Measurements from ENCODE around the gene KRTAP10-8. TPM values are rescaled to one million over a fixed set of nuclear protein-coding genes. Genes with fewer than 3 reads are reported as not detected.
"Not testable (repeated sequence)": the region's sequence is repeated elsewhere in the genome, so short reads cannot be mapped to it uniquely, and the experiment has no call there.

KRTAP10-8 gene
- total and polyA plus RNA-seq, 12 donors = not detected

GRCh38 chr21:44657635-44658540, 46.0 kb downstream of the KRTAP10-8 start, which contains the start of gene KRTAP12-3:
Gene KRTAP12-3 (plus strand): TSS chr21:44657932. CDS start chr21:44657980, 48 bp downstream.
- no peak for DNase-seq
- no peaks in the 10 kb centered on the region for H3K4me1 ChIP-seq
- H3K4me3 ChIP-seq = no peak within 1 kb of the TSS
- peak within 1 kb of the TSS in 1 of 10 donors; percentile 76 for H3K27ac ChIP-seq
- peaks cover 0 to 20% (median 4%) of the 10 kb centered on the region in 11 donors for H3K9me3 ChIP-seq
- TF ChIP-seq CTCF (IDR thresholded peaks at IDR 0.05) = no peak
- H3K27me3 ChIP-seq = peaks cover 0 to 32% (median 0%) of the 10 kb centered on the region in 7 donors
- intact Hi-C loops (cut with DNase I) = no loop called here
- no peaks in the 10 kb centered on the region for H3K36me3 ChIP-seq
- peak in 1 of 8 donors; percentile 34 for ATAC-seq
- 73 to 76% methylated on average over 26 of the region's 26 CpGs for WGBS, 2 donors

- ATAC-seq (no peak), DNase-seq (no peak)
- H3K27me3 ChIP-seq = peaks cover 0 to 32% (median 0%) of the 10 kb centered on the region in 7 donors
- intact Hi-C loops (cut with DNase I) = no loop called here
- peaks cover 0 to 23% (median 4%) of the 10 kb centered on the region in 11 donors for H3K9me3 ChIP-seq
- H3K4me3 ChIP-seq = no peak overlapping the region
- TF ChIP-seq CTCF (IDR thresholded peaks at IDR 0.05) = no peak
- WGBS, 2 donors = 83 to 84% methylated on average over 5 of the region's 5 CpGs
- H3K27ac ChIP-seq = peak overlapping the region in 1 of 10 donors; percentile 76
- H3K36me3 ChIP-seq = no peaks in the 10 kb centered on the region
- no peaks in the 10 kb centered on the region for H3K4me1 ChIP-seq
Observed at GRCh38 chr21:44658541-44658910, 46.6 kb downstream of the KRTAP10-8 start.

- intact Hi-C loops (cut with DNase I) = no loop called here
- no peak for TF ChIP-seq CTCF (IDR thresholded peaks at IDR 0.05)
- DNase-seq (no peak), ATAC-seq (no peak)
- Histone ChIP-seq H3K4me1 (no peaks in the 10 kb centered on the region), H3K27me3 (peaks cover 0 to 28% (median 0%) of the 10 kb centered on the region in 7 donors), H3K4me3 (no peak overlapping the region), H3K36me3 (no peaks in the 10 kb centered on the region), H3K27ac (peak overlapping the region in 1 of 10 donors; percentile 76), H3K9me3 (peaks cover 0 to 28% (median 4%) of the 10 kb centered on the region in 11 donors)
- WGBS, 2 donors = 55 to 59% methylated on average over 11 of the region's 11 CpGs
Observed at GRCh38 chr21:44658913-44659595, 47.2 kb downstream of the KRTAP10-8 start.

- DNase-seq; H3K4me1 ChIP-seq; ATAC-seq; H3K4me3 ChIP-seq; intact Hi-C loops (cut with DNase I); H3K36me3 ChIP-seq; H3K27ac ChIP-seq: not testable (repeated sequence)
- 26 to 51% methylated on average over 7 of the region's 7 CpGs for WGBS, 2 donors
- peaks cover 0 to 19% (median 2%) of the 10 kb centered on the region in 11 donors for H3K9me3 ChIP-seq
- peaks cover 0 to 28% (median 0%) of the 10 kb centered on the region in 7 donors for H3K27me3 ChIP-seq
Observed at GRCh38 chr21:44661567-44661966, 49.7 kb downstream of the KRTAP10-8 start.

Other genes starting within 250 kb of the KRTAP10-8 start
- gene LRRC3, start 156.6 kb upstream of the KRTAP10-8 start, total RNA-seq = 1 to 10 TPM; 1.2 to 3.2 (median 2.1) TPM
- 1 to 10 TPM; 1.2 to 2.3 TPM for gene LRRC3, start 156.6 kb upstream of the KRTAP10-8 start, polyA plus RNA-seq
- not detected for gene KRTAP10-1, start 71.9 kb upstream of the KRTAP10-8 start, total RNA-seq
- gene KRTAP10-1, start 71.9 kb upstream of the KRTAP10-8 start, polyA plus RNA-seq = not detected
- gene KRTAP10-2, start 60.6 kb upstream of the KRTAP10-8 start, total RNA-seq = not detected
- gene KRTAP10-2, start 60.6 kb upstream of the KRTAP10-8 start, polyA plus RNA-seq = not detected
- not detected for gene KRTAP10-3, start 53.3 kb upstream of the KRTAP10-8 start, total RNA-seq
- gene KRTAP10-3, start 53.3 kb upstream of the KRTAP10-8 start, polyA plus RNA-seq = not detected
- gene KRTAP10-4, start 38.4 kb upstream of the KRTAP10-8 start, total RNA-seq = not detected
- not detected for gene KRTAP10-4, start 38.4 kb upstream of the KRTAP10-8 start, polyA plus RNA-seq
- gene KRTAP10-5, start 31.5 kb upstream of the KRTAP10-8 start, total RNA-seq = not detected
- not detected for gene KRTAP10-5, start 31.5 kb upstream of the KRTAP10-8 start, polyA plus RNA-seq
- gene KRTAP10-6, start 19.6 kb upstream of the KRTAP10-8 start, total RNA-seq = not detected
- gene KRTAP10-6, start 19.6 kb upstream of the KRTAP10-8 start, polyA plus RNA-seq = not detected
- not detected for gene KRTAP10-7, start 11.5 kb upstream of the KRTAP10-8 start, total RNA-seq
- gene KRTAP10-7, start 11.5 kb upstream of the KRTAP10-8 start, polyA plus RNA-seq = not detected
- gene KRTAP10-9, start 15.0 kb downstream of the KRTAP10-8 start, total RNA-seq = not detected
- gene KRTAP10-9, start 15.0 kb downstream of the KRTAP10-8 start, polyA plus RNA-seq = not detected
- gene KRTAP10-10, start 25.3 kb downstream of the KRTAP10-8 start, total RNA-seq = not detected
- gene KRTAP10-10, start 25.3 kb downstream of the KRTAP10-8 start, polyA plus RNA-seq = not detected
- gene KRTAP10-11, start 34.3 kb downstream of the KRTAP10-8 start, total RNA-seq = not detected
- gene KRTAP10-11, start 34.3 kb downstream of the KRTAP10-8 start, polyA plus RNA-seq = not detected
- not detected for gene KRTAP12-4, start 42.6 kb downstream of the KRTAP10-8 start, total RNA-seq
- not detected for gene KRTAP12-4, start 42.6 kb downstream of the KRTAP10-8 start, polyA plus RNA-seq
- gene KRTAP12-3, start 45.9 kb downstream of the KRTAP10-8 start, total RNA-seq = not detected
- not detected for gene KRTAP12-3, start 45.9 kb downstream of the KRTAP10-8 start, polyA plus RNA-seq
- gene KRTAP12-2, start 54.8 kb downstream of the KRTAP10-8 start, total RNA-seq = not detected
- gene KRTAP12-2, start 54.8 kb downstream of the KRTAP10-8 start, polyA plus RNA-seq = not detected
- not detected for gene KRTAP12-1, start 70.1 kb downstream of the KRTAP10-8 start, total RNA-seq
- gene KRTAP12-1, start 70.1 kb downstream of the KRTAP10-8 start, polyA plus RNA-seq = not detected
- gene KRTAP10-12, start 85.1 kb downstream of the KRTAP10-8 start, total RNA-seq = not detected
- gene KRTAP10-12, start 85.1 kb downstream of the KRTAP10-8 start, polyA plus RNA-seq = not detected
- gene TSPEAR, start 99.5 kb downstream of the KRTAP10-8 start, total RNA-seq = 1 to 10 TPM in 4 of 10 donors, under 1 TPM in 3, not detected in 3; 0.12 to 2.1 (median 1.0) TPM
- 1 to 10 TPM in 1 of 2 donors, under 1 TPM in 1; under 0.01 to 3.4 TPM for gene TSPEAR, start 99.5 kb downstream of the KRTAP10-8 start, polyA plus RNA-seq
- gene UBE2G2, start 189.7 kb downstream of the KRTAP10-8 start, total RNA-seq = 10 to 100 TPM; 58.1 to 89.5 (median 67.0) TPM
- 10 to 100 TPM; 39.6 to 59.3 TPM for gene UBE2G2, start 189.7 kb downstream of the KRTAP10-8 start, polyA plus RNA-seq
- gene SUMO3, start 206.0 kb downstream of the KRTAP10-8 start, total RNA-seq = 10 to 100 TPM; 56.9 to 80.9 (median 72.6) TPM
- gene SUMO3, start 206.0 kb downstream of the KRTAP10-8 start, polyA plus RNA-seq = 10 to 100 TPM; 14.9 to 70.0 TPM